RWPE1 (cell line): ENCODE data around the gene ADH4.
"Not testable (repeated sequence)": the region's sequence is repeated elsewhere in the genome, so short reads cannot be mapped to it uniquely, and the experiment has no call there.

Experiments used
- CTCF ChIA-PET: fragments of 350-600 bp; sonication (Branson Sonifier 250); formaldehyde crosslinking; extraction: SDS; loops from one replicate; lab custom pipeline; 2021; lab: Yijun Ruan, JAX
- POLR2A ChIA-PET: fragments of 400-600 bp; formaldehyde crosslinking; extraction: SDS; loops from one replicate; lab custom pipeline; 2020; ENCODE audit warnings: antibody characterized with exemption; ENCODE audit not compliant: low non-redundant PET; lab: Yijun Ruan, JAX
- DNase-seq: peaks from one replicate; pipeline ENCODE4 v3.0.0; 2012; ENCODE audit warnings: low spot score
- H3K27ac ChIP-seq: fragments of 450-650 bp; 2 replicates; pipeline ENCODE4 v1.5.1; 2017
- CTCF ChIP-seq: fragments of 450-650 bp; conservative IDR thresholded peaks from 2 replicates; pipeline ENCODE4 v1.5.1; 2017; ENCODE audit warnings: low read depth, mild to moderate bottlenecking

The ADH4 gene

DNA sequence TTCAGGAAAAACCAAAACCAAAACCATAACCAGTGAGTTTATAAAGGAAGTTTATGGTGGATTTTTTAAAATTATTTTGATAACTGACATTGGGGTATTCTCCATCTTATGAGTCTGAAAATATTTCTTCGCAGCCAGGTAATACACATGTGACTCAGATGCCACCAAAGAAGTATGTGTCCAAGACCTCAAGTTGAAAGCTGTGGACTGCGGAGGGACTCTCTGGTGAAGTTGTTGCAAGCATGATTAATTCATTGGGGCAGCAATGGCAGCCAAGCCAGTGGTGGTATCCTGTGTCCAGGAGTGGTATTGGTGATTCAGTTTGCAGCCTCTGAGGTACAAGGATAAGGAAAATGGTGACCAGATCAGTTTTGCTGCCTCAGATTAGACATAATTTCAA, 41.5 kb downstream of the ADH4 start:
- ChIA-PET POLR2A (no interaction called here), CTCF (interaction anchor here (0.6 to 1.0 kb wide), 3 partner anchors 67 to 361 kb away, joined by 3 to 4 read pairs (median 3); no protein-coding TSS in a partner anchor)
- no peak for DNase-seq
- H3K27ac ChIP-seq, result no peak overlapping the region
- TF ChIP-seq CTCF, result no peak

DNA sequence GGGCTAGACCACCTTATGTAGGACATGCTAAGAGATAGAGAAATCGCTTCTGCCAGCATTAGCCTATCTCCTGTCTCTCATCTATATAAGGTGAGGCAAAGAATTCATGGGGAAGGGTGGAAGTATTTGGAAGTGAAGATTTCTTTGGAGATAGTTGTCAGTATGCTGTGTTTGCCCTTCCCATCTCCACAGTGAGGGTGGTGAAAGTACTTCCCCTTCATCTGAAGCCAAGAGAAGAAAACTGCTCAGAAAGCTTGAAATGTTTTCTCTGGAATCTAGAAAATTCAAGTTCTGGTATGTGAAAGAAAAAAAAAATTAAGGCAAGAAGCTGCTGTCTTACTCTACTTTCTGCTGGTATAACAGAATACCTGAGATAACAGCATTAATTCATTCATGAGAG, 43.2 kb downstream of the ADH4 start:
- CTCF ChIA-PET, result interaction anchor here (0.7 kb wide), 1 partner anchor 578 kb away, joined by 6 read pairs; no protein-coding TSS in a partner anchor
- no peak for DNase-seq
- H3K27ac ChIP-seq, result no peak overlapping the region
- POLR2A ChIA-PET, result no interaction called here
- TF ChIP-seq CTCF, result no peak

DNA sequence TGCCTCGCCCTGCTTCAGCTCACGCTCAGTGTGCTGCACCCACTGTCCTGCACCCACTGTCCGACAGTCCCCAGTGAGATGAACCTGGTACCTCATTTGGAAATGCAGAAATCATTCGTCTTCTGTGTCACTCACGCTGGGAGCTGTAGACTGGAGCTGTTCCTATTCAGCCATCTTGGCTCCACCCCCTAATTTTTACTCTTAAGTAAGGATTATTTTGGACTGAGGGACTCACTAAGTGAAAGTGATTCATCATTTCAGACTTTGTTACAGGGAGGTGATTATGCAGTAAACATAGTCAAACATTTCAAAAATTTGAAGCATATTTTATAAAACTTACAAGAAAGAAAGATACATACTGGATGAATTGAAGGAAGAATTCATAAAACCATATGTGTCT, 44.3 kb downstream of the ADH4 start:
- DNase-seq, POLR2A ChIA-PET, H3K27ac ChIP-seq: not testable (repeated sequence)
- CTCF ChIA-PET, result interaction anchor here (0.6 kb wide), 2 partner anchors 410 to 1117 kb away, joined by 4 to 5 read pairs; no protein-coding TSS in a partner anchor

DNA sequence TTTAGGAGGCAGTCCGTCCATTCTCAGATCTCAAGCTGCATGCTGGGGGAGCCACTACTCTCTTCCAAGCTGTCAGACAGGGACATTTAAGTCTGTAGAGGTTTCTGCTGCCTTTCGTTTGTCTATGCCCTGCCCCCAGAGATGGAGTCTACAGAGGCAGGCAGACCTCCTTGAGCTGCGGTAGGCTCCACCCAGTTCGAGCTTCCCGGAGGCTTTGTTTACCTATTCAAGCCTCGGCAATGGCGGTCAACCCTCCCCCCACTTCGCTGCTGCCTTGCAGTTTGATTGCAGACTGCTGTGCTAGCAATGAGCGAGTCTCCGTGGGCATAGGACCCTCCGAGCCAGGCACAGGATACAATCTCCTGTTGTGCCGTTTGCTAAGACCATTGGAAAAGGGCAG, 44.8 kb downstream of the ADH4 start:
- POLR2A ChIA-PET, result no interaction called here
- DNase-seq, result no peak
- CTCF ChIA-PET, result no interaction called here
- no peak for TF ChIP-seq CTCF
- no peak overlapping the region for H3K27ac ChIP-seq

GRCh38 chr4:99091841-99092240, 52.3 kb downstream of the ADH4 start:
- H3K27ac ChIP-seq, POLR2A ChIA-PET, DNase-seq, CTCF ChIA-PET: not testable (repeated sequence)

GRCh38 chr4:99091216-99091575, 52.9 kb downstream of the ADH4 start:
- CTCF ChIA-PET, result no interaction called here

GRCh38 chr4:99090481-99091215, 53.4 kb downstream of the ADH4 start:
- no peak overlapping the region for H3K27ac ChIP-seq
- POLR2A ChIA-PET, result no interaction called here
- CTCF ChIA-PET, result no interaction called here
- DNase-seq, result no peak
- TF ChIP-seq CTCF, result no peak

More at GRCh38 chr4:99091216-99091575, 52.9 kb downstream of the ADH4 start:
- POLR2A ChIA-PET, result no interaction called here
- DNase-seq, result no peak
- no peak for TF ChIP-seq CTCF
- no peak overlapping the region for H3K27ac ChIP-seq
